GM23338 (cell line): ENCODE measurements around the gene SPIRE1. TPM values are rescaled to one million over a fixed set of nuclear protein-coding genes. Genes with fewer than 3 reads are reported as not detected.
"Not testable (repeated sequence)": the region's sequence is repeated elsewhere in the genome, so short reads cannot be mapped to it uniquely, and the experiment has no call there.

Experiments
- ATAC-seq: fragments of 200-7000 bp; cut with Tn5 transposase; 3 replicates; pipeline ENCODE4 v1.9.1; 2020
- DNase-seq: peaks from one replicate; pipeline ENCODE4 v3.0.0-alpha.2; 2015; ENCODE audit warnings: low spot score
- H2AFZ ChIP-seq: fragments of 200-600 bp; sonication (generic); 2 replicates; pipeline ENCODE4 v1.8.0; 2016; ENCODE audit warnings: antibody characterized with exemption, mild to moderate bottlenecking, moderate library complexity
- H3F3A ChIP-seq: fragments of 200-600 bp; sonication (generic); replicated peaks from 2 replicates; pipeline ENCODE4 v1.8.0; 2017; ENCODE audit warnings: antibody characterized with exemption, mixed run types, low read depth
- H3K27ac ChIP-seq: fragments of 200-600 bp; sonication (generic); 2 replicates; pipeline ENCODE4 v1.6.1; 2016; ENCODE audit warnings: low read depth
- H3K27me3 ChIP-seq: fragments of 200-600 bp; sonication (generic); 2 replicates; pipeline ENCODE4 v1.8.0; 2016; ENCODE audit warnings: mild to moderate bottlenecking, mixed run types, moderate library complexity; ENCODE audit not compliant: insufficient read depth
- H3K36me3 ChIP-seq: fragments of 200-600 bp; sonication (generic); 2 replicates; pipeline ENCODE4 v1.8.0; 2016; ENCODE audit warnings: mild to moderate bottlenecking; ENCODE audit not compliant: insufficient read depth
- H3K4me1 ChIP-seq: fragments of 200-600 bp; sonication (generic); 2 replicates; pipeline ENCODE4 v1.8.0; 2016; ENCODE audit warnings: mild to moderate bottlenecking, moderate library complexity; ENCODE audit not compliant: insufficient read depth
- H3K4me2 ChIP-seq: fragments of 200-600 bp; sonication (generic); 2 replicates; pipeline ENCODE4 v1.7.1; 2017; ENCODE audit warnings: mixed run types
- H3K4me3 ChIP-seq: fragments of 200-600 bp; sonication (generic); 2 replicates; pipeline ENCODE4 v1.6.1; 2016; ENCODE audit warnings: mixed run types
- H3K79me2 ChIP-seq: fragments of 200-600 bp; sonication (generic); replicated peaks from 2 replicates; pipeline ENCODE4 v1.8.0; 2017; ENCODE audit warnings: mild to moderate bottlenecking; ENCODE audit not compliant: insufficient read depth
- H3K9me2 ChIP-seq: fragments of 200-600 bp; sonication (generic); 2 replicates; pipeline ENCODE4 v1.8.0; 2017; ENCODE audit not compliant: insufficient read depth
- H4K20me1 ChIP-seq: fragments of 200-600 bp; sonication (generic); replicated peaks from 2 replicates; pipeline ENCODE4 v1.8.0; 2017; ENCODE audit warnings: mild to moderate bottlenecking; ENCODE audit not compliant: insufficient read depth
- H3K27ac Mint-ChIP-seq: 2 replicates; pipeline ENCODE4 v1.8.0; 2020; ENCODE audit warnings: inconsistent platforms, mild to moderate bottlenecking, moderate library complexity, mixed read lengths
- H3K27me3 Mint-ChIP-seq: 3 replicates; pipeline ENCODE4 v1.8.0; 2022; ENCODE audit warnings: low read depth, mild to moderate bottlenecking, moderate library complexity, mixed read lengths, inconsistent platforms; ENCODE audit not compliant: insufficient read depth, poor library complexity
- H3K36me3 Mint-ChIP-seq: 3 replicates; pipeline ENCODE4 v1.8.0; 2021; ENCODE audit warnings: low read depth, mild to moderate bottlenecking, inconsistent platforms, moderate library complexity, mixed read lengths
- H3K4me1 Mint-ChIP-seq: 3 replicates; pipeline ENCODE4 v1.8.0; 2020; ENCODE audit warnings: mild to moderate bottlenecking, inconsistent platforms, mixed read lengths
- H3K4me3 Mint-ChIP-seq: 3 replicates; pipeline ENCODE4 v1.8.0; 2021; ENCODE audit warnings: moderate library complexity, mild to moderate bottlenecking, inconsistent platforms, mixed read lengths
- H3K9me3 Mint-ChIP-seq: 3 replicates; pipeline ENCODE4 v1.8.0; 2020; ENCODE audit warnings: moderate library complexity, mild to moderate bottlenecking, inconsistent platforms, mixed read lengths
- JUNB ChIP-seq: IDR thresholded peaks from one replicate; pipeline ENCODE4 v1.6.1; 2016; ENCODE audit warnings: antibody characterized with exemption; ENCODE audit not compliant: unreplicated experiment
- NANOG ChIP-seq: IDR thresholded peaks from 2 replicates; pipeline ENCODE4 v1.6.1; 2016; ENCODE audit warnings: antibody characterized with exemption, borderline replicate concordance
- ZNF114 ChIP-seq: fragments of 250-450 bp; sonication (Bioruptor Pico); IDR thresholded peaks from 2 replicates; pipeline ENCODE4 v1.5.0; 2020; ENCODE audit warnings: mild to moderate bottlenecking, moderate library complexity
- ZNF331 ChIP-seq: fragments of 250-450 bp; sonication (Bioruptor Pico); IDR thresholded peaks from 2 replicates; pipeline ENCODE4 v1.5.0; 2020; ENCODE audit warnings: low read depth, mild to moderate bottlenecking, moderate library complexity
- ZNF462 ChIP-seq: fragments of 250-450 bp; sonication (Bioruptor Pico); IDR thresholded peaks from 2 replicates; pipeline ENCODE4 v1.5.0; 2020; ENCODE audit warnings: mild to moderate bottlenecking, moderate library complexity
- polyA plus RNA-seq: library from polyadenylated mRNA; unstranded; fragments of >200 nt; fragmentation: Nextera tagmentation; extraction: Ambion mirVana; gene quantifications from 2 replicates; pipeline ENCODE4 v1.2.1, GENCODE V29; 2016
- total RNA-seq: library from RNA; depleted of rRNA; stranded (reverse); fragments of >200 nt; shearing (Covaris generic); gene quantifications from 2 replicates; pipeline ENCODE4 v1.2.3, GENCODE V29; 2014
- TF ChIP-seq, protein P1 (sequence below): IDR thresholded peaks from 2 replicates; pipeline ENCODE4 v1.6.1; 2016; ENCODE audit warnings: antibody characterized with exemption

SPIRE1 gene
- total and polyA plus RNA-seq, 2 experiments from 2014 or later = 2.9 to 15.5 TPM

DNA sequence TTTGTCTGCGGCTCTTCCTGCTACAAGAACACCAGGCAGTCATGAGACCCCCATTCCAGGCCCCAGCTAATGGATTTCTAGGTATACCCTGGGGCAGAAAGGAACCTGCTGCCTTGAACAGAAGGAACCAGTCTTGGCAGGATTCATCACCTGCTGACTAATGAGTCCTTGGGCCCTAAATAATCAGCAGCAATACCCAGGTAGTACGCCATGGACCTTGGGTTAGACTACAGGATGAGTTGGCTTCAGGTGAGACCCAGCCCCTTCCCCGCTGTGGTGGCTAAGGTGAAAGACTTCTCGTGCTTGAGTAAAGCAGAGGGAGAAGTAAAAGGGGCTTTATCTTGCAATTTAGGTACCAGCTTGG lies 105.0 kb downstream of the SPIRE1 start (continued):
- TF ChIP-seq ZNF462 (no peak), ZNF331 (no peak), JUNB (no peak), ZNF114 (no peak), NANOG (no peak)
- TF ChIP-seq, protein P1, sequence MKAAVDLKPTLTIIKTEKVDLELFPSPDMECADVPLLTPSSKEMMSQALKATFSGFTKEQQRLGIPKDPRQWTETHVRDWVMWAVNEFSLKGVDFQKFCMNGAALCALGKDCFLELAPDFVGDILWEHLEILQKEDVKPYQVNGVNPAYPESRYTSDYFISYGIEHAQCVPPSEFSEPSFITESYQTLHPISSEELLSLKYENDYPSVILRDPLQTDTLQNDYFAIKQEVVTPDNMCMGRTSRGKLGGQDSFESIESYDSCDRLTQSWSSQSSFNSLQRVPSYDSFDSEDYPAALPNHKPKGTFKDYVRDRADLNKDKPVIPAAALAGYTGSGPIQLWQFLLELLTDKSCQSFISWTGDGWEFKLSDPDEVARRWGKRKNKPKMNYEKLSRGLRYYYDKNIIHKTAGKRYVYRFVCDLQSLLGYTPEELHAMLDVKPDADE = no peak

DNA sequence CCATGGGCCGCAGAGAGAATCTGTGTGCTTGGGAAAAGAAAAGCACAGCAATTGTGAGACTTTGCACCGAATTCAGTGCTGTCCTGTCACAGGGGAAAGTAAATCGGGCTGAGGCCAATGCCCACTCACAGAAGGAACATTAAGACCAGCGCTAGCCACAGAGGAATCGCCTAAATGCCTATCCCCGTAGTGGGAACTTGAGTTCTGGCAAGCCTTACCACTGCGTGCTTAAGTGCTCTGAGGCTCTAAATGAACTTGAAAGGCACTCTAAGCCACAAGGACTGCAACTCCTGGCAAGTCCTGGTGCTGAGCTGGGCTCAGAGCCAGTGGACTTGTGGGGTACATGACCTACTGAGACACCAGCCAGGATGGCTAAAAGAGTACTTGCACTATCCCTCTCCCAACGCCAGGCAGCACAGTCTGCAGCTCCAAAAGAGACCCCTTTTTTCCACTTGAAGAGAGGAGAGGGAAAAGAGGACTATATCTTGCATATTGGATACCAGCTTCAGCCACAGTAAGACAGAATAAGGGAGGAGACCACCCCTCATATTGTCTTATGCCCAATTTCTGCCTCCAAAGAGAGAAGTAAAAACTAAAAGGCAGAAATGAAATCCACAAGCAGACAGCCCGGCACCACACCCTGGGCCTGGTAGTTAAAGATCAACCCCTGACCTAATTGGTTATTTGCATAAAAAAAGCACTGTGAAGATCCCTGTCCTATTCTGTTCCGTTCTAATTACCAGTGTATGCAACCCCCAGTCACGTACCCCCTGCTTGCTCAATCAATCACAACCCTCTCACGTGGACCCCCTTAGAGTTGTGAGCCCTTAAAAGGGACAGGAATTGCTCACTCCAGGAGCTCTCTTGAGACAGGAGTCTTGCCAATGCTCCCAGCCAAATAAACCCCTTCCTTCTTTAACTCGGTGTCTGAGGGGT lies 105.7 kb downstream of the SPIRE1 start:
- H3F3A ChIP-seq, H3K9me2 ChIP-seq, H3K4me1 Mint-ChIP-seq, H3K4me1 ChIP-seq, H3K4me3 ChIP-seq, H3K4me3 Mint-ChIP-seq, H3K27me3 ChIP-seq, H3K27ac Mint-ChIP-seq, H2AFZ ChIP-seq, H4K20me1 ChIP-seq, H3K27me3 Mint-ChIP-seq: not testable (repeated sequence)
- 0 out of 2 replicates have a peak, but pooled peaks cover 16% of the 10 kb centered on the region for H3K36me3 ChIP-seq
- H3K79me2 ChIP-seq = 0 out of 2 replicates have a peak, but pooled peaks cover 15% of the 10 kb centered on the region
- H3K4me2 ChIP-seq = 0 out of 2 replicates have a peak overlapping the region, but pooled peaks have one; percentile 20
- Mint-ChIP-seq H3K36me3 (peaks cover 45% of the 10 kb centered on the region), H3K9me3 (peaks cover 53% of the 10 kb centered on the region)
- 0 out of 2 replicates have a peak overlapping the region, but pooled peaks have one; percentile 19 for H3K27ac ChIP-seq
- DNase-seq = peak; percentile 16
- peak; percentile 59 for ATAC-seq

- H3K4me3 ChIP-seq, H3K27me3 Mint-ChIP-seq, ATAC-seq, H3K4me2 ChIP-seq, H3K9me2 ChIP-seq, H2AFZ ChIP-seq, H3F3A ChIP-seq, H3K27ac Mint-ChIP-seq, H3K4me3 Mint-ChIP-seq, DNase-seq, H3K4me1 Mint-ChIP-seq, H3K4me1 ChIP-seq, H4K20me1 ChIP-seq, H3K27me3 ChIP-seq: not testable (repeated sequence)
- H3K27ac ChIP-seq = 0 out of 2 replicates have a peak overlapping the region, but pooled peaks have one; percentile 19
- Mint-ChIP-seq H3K9me3 (peaks cover 48% of the 10 kb centered on the region), H3K36me3 (peaks cover 41% of the 10 kb centered on the region)
- 0 out of 2 replicates have a peak, but pooled peaks cover 16% of the 10 kb centered on the region for H3K36me3 ChIP-seq
- 0 out of 2 replicates have a peak, but pooled peaks cover 15% of the 10 kb centered on the region for H3K79me2 ChIP-seq
These were observed 106.4 kb downstream of the SPIRE1 start for GRCh38 chr18:12551466-12551865.
